HG03432 (cell line): ENCODE data around the gene POLE.

Experiments used
- ATAC-seq: cut with Tn5 transposase; IDR thresholded peaks from one replicate; pipeline ENCODE4 v1.9.1; 2021; ENCODE audit warnings: mild to moderate bottlenecking, moderate library complexity; ENCODE audit not compliant: unreplicated experiment

The POLE gene

GRCh38 chr12:132582582-132583410 lies 104.3 kb downstream of the POLE start:
- no peak for ATAC-seq

DNA sequence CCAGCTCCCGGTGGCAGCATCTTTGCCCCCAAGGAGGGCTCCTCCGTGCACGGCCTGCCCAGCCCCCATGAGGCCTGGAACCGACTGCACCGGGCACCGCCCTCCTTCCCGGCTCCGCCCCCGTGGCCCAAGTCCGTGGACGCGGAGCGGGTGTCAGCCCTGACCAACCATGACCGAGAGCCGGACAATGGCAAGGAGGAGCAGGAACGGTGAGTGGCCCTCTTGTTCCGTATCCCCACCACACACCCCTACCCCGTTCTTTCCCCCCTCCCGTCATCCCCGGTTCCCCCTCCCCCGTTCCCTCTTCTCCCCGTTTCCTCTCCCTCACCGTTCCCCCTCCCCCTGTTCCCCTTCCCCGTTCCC lies 105.1 kb downstream of the POLE start:
- no peak for ATAC-seq

- ATAC-seq: no peak
Observed at GRCh38 chr12:132581348-132582057, 105.6 kb downstream of the POLE start.

- ATAC-seq: no peak
Observed at GRCh38 chr12:132580701-132581292, 106.3 kb downstream of the POLE start.

DNA sequence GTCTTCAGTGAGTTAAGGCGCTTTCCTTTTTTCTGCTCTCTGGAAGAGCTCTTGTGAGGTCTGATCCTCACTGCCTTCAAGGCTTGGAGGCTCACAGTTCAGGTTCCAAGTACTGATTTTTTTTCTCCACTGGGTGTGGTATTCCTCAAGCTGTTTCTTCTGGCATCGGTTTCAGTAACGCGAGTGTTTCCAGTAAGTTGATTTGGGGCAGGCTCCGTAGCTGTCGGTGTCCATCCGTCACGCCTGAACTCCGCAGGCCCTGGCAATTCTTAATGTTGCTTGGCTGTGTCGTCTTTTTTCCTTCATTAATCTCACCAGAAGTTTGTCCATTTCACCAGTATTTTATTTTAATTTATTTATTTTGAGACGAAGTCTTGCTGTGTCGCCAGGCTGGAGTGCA lies 107.4 kb downstream of the POLE start:
- ATAC-seq: no peak

DNA sequence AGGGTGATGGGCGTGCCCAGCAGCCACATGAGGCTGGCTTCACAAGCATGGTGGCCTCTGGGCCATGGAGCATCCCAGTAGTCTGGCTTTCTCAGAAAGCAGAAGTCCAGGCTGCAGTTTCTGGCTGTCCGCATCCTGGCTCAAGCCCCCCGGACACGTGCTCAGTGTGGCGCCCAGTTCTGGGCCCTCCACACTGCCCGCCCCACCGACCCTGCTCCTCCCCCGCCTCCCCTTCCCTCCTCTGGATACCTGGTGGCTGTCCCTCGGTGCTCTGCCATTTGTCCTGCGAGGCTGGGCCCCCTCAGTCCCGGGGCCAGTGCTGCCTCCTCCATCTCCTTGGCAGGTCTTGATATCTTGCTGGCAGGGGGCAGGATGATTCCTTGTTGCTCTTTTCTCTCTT lies 108.3 kb downstream of the POLE start:
- ATAC-seq: no peak

DNA sequence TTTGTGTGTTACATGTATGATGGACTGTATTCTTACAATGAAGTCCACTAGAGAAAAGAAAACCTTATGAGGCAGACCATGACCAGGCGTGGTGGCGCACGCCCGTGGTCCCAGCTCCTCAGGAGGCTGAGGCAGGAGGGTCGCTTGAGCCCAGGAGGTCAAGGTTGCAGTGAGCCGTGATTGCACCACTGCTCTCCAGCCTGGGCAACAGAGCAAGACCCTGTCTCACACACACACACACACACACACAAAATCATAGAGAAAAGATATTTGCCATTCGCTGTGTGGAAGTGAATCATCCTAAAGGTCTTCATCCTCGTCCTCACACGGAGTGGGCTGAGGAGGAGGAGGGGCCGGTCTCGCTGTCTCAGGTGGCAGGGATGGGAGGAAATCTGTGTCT lies 109.0 kb downstream of the POLE start:
- ATAC-seq: no peak

DNA sequence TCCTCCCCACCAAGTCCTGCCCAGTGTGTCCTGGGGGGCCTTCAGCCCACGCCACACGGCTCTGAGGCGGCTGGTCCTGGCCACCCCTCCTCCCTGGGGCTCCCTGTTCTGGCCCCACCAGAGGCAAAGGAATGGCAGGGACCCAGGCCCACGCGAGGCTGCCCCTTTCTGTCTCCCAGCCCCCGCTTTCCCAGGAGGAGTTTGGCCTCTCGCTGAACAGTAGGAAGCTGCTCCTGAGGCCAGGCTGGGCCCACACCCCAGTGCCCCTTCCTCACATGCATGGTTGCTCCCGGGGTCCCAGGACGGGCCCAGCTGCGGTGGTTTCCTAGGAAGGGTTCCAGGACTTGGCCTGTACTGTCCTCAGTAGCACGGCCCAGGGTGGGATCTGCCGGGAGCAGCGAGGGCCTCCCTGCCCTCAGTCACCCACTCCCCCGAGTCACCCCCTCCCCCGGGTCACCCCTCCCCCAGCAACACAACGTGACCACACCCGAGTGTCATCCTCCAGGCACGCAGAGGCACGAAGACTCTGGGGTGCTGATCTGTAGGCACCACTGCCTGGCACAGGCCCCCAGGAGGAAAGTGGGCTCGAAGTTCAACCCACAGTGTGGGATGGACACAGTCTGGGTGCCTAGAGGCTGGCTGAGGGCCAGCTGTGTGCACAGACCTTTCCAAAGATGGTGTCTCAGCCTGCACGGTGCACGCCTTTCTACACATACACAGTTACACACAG lies 109.8 kb downstream of the POLE start:
- ATAC-seq: no peak

- no peak for ATAC-seq
Observed at GRCh38 chr12:132576701-132577100, 110.4 kb downstream of the POLE start.

- ATAC-seq: no peak
Observed at GRCh38 chr12:132575661-132576060, 111.5 kb downstream of the POLE start.

DNA sequence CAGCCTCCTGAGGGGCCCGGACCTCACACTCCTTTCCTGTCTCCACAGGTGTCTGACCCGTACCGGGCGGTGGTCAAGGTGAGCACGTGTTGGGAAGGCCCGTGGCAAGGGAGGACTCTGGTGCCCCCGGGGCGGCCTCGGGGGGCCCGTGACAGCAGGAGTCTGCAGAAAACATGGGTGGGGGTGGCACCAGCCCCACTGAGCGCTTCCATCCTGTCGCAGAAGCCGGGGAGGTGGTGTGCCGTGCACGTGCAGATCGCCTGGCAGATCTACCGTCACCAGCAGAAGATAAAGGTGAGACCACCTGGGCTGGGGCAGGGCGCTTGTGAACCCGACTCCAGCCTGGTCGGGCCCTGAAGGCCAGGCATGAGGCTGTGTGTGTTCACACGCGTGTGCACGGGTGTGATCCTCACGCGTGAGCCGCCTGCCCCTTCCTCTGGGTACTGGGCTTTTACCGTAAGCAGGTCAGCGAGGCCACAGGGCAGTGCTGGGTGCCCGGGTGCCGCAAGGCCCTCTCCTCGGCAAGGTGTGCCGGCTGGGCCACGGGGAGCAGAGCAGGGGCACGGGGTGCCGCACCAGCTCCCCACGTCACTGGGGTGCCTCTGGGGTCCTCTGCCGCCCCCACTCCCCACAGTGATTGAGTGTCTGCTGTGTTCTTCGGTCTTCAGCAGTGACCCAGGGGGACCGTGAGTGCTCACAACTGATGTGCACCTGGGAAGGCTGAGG lies 112.7 kb downstream of the POLE start:
- no peak for ATAC-seq
